H1 (cell line): ENCODE results near the gene ZCCHC3. TPM values are rescaled to one million over a fixed set of nuclear protein-coding genes. Genes with fewer than 3 reads are reported as not detected.

Experiments used
- CTCF ChIA-PET: fragments of 300-600 bp; sonication (Branson Sonifier 250); formaldehyde crosslinking; loops from one replicate; lab custom pipeline; 2021; ENCODE audit not compliant: partially characterized antibody; lab: Charles Lee
- POLR2A ChIA-PET: fragments of 300-600 bp; sonication (Branson Sonifier 250); formaldehyde crosslinking; loops from one replicate; lab custom pipeline; 2021; ENCODE audit warnings: inconsistent platforms; ENCODE audit not compliant: partially characterized antibody; lab: Charles Lee
- DNase-seq, 2 experiments: peaks; one replicate each; pipeline versions ENCODE4 v3.0.0 to v3.0.0-alpha.2; 2010 to 2022; ENCODE audit warnings: low spot score in 2 of 2, low read depth in 1 of 2, mixed read lengths in 1 of 2
- FAIRE-seq: peaks from 2 replicates; lab custom pipeline; 2011; peaks lifted over from hg19 to GRCh38; lab: Jason Lieb, UNC
- H2AFZ ChIP-seq: 2 replicates; pipeline ENCODE4 v1.8.1; 2012; ENCODE audit warnings: low read length, inconsistent platforms
- H2AK5ac ChIP-seq: 2 replicates; pipeline ENCODE4 v1.6.1; 2013; ENCODE audit warnings: low read depth, low read length
- H2BK120ac ChIP-seq: replicated peaks from 2 replicates; pipeline ENCODE3; 2013; ENCODE audit warnings: low read depth, low read length, inconsistent platforms
- H2BK12ac ChIP-seq: 2 replicates; pipeline ENCODE4 v1.6.1; 2013; ENCODE audit warnings: low read depth, low read length
- H2BK15ac ChIP-seq: 2 replicates; pipeline ENCODE4 v1.6.1; 2013; ENCODE audit warnings: low read length
- H2BK20ac ChIP-seq: 2 replicates; pipeline ENCODE4 v1.6.1; 2013; ENCODE audit warnings: low read length
- H2BK5ac ChIP-seq: 2 replicates; pipeline ENCODE4 v1.6.1; 2013; ENCODE audit warnings: low read depth, low read length
- H3K14ac ChIP-seq: 2 replicates; pipeline ENCODE4 v1.6.1; 2013; ENCODE audit warnings: inconsistent platforms; ENCODE audit not compliant: insufficient read length
- H3K18ac ChIP-seq: 2 replicates; pipeline ENCODE4 v1.6.1; 2013; ENCODE audit warnings: low read length; ENCODE audit errors: extremely low read depth
- H3K23ac ChIP-seq: 2 replicates; pipeline ENCODE4 v1.6.1; 2013; ENCODE audit warnings: inconsistent platforms; ENCODE audit not compliant: insufficient read length
- H3K23me2 ChIP-seq: 2 replicates; pipeline ENCODE4 v1.6.1; 2013; ENCODE audit warnings: low read depth, low read length
- H3K27ac ChIP-seq: 2 replicates; pipeline ENCODE4 v1.6.1; 2011; ENCODE audit warnings: low read depth, low read length, inconsistent platforms
- H3K27me3 ChIP-seq, 4 experiments: replicated peaks in 1 of 4; 1 replicate in 1 of 4; 2 replicates in 3 of 4; pipeline versions ENCODE4 v1.6.1 to v1.8.1; 2011 to 2013; ENCODE audit warnings: low read length in 3 of 4, mild to moderate bottlenecking in 3 of 4, inconsistent platforms in 2 of 4, mixed read lengths in 2 of 4, moderate library complexity in 1 of 4; ENCODE audit not compliant: control insufficient read depth in 3 of 4, insufficient read depth in 3 of 4; ENCODE audit errors: extremely low read depth in 1 of 4
- H3K36me3 ChIP-seq, 4 experiments: 2 replicates each; pipeline versions ENCODE4 v1.6.1 to v1.8.1; 2011 to 2013; ENCODE audit warnings: mild to moderate bottlenecking in 4 of 4, low read length in 3 of 4, moderate library complexity in 2 of 4, control low read depth in 1 of 4, inconsistent platforms in 1 of 4; ENCODE audit not compliant: insufficient read depth in 4 of 4, control insufficient read depth in 2 of 4
- H3K4ac ChIP-seq: replicated peaks from 2 replicates; pipeline ENCODE3; 2013; ENCODE audit warnings: low read length, low read depth, mixed read lengths, inconsistent platforms; ENCODE audit not compliant: insufficient read length
- H3K4me1 ChIP-seq, 4 experiments: replicated peaks in 1 of 4; 1 replicate in 1 of 4; 2 replicates in 3 of 4; pipeline versions ENCODE4 v1.6.1 to v1.8.1; 2011 to 2013; ENCODE audit warnings: low read length in 3 of 4, inconsistent platforms in 2 of 4, mixed read lengths in 1 of 4; ENCODE audit not compliant: insufficient read depth in 4 of 4, control insufficient read depth in 3 of 4
- H3K4me2 ChIP-seq, 2 experiments: 2 replicates each; pipeline versions ENCODE4 v1.6.1 to v1.8.1; 2011 to 2013; ENCODE audit warnings: low read depth in 2 of 2, low read length in 2 of 2, control low read depth in 1 of 2, inconsistent platforms in 1 of 2, mild to moderate bottlenecking in 1 of 2; ENCODE audit not compliant: insufficient read depth in 1 of 2
- H3K4me3 ChIP-seq, 4 experiments: fragments of 200-600, 300-600 bp in 1 of 4; sonication (generic), shearing (Covaris generic), sonication (Bioruptor Twin) in 1 of 4; 2 replicates each; pipeline versions ENCODE4 v1.5.1 to v1.8.1; 2011 to 2016; ENCODE audit warnings: low read length in 4 of 4, low read depth in 3 of 4, control low read depth in 2 of 4, inconsistent platforms in 2 of 4, mild to moderate bottlenecking in 2 of 4, mixed read lengths in 1 of 4, moderate library complexity in 1 of 4; ENCODE audit not compliant: insufficient read depth in 2 of 4; ENCODE audit errors: extremely low read depth in 1 of 4
- H3K56ac ChIP-seq: replicated peaks from 2 replicates; pipeline ENCODE3; 2013; ENCODE audit warnings: low read depth, mild to moderate bottlenecking, mixed read lengths, low read length, inconsistent platforms; ENCODE audit not compliant: insufficient read length
- H3K79me1 ChIP-seq: 2 replicates; pipeline ENCODE4 v1.6.1; 2013; ENCODE audit warnings: low read depth, low read length, control low read depth
- H3K79me2 ChIP-seq, 2 experiments: 2 replicates each; pipeline versions ENCODE4 v1.6.1 to v1.8.1; 2012 to 2013; ENCODE audit warnings: low read length in 2 of 2, mild to moderate bottlenecking in 2 of 2, inconsistent platforms in 1 of 2; ENCODE audit not compliant: insufficient read depth in 2 of 2, control insufficient read depth in 1 of 2
- H3K9ac ChIP-seq, 4 experiments: replicated peaks in 1 of 4; 1 replicate in 1 of 4; 2 replicates in 3 of 4; pipeline versions ENCODE4 v1.6.1 to v1.8.1; 2011 to 2013; ENCODE audit warnings: low read depth in 3 of 4, low read length in 3 of 4, control low read depth in 2 of 4, mild to moderate bottlenecking in 2 of 4, moderate library complexity in 2 of 4, inconsistent platforms in 1 of 4; ENCODE audit errors: extremely low read depth in 1 of 4
- H3K9me3 ChIP-seq, 2 experiments: 2 replicates each; pipeline versions ENCODE4 v1.6.1 to v1.8.1; 2012 to 2013; ENCODE audit warnings: mild to moderate bottlenecking in 2 of 2, moderate library complexity in 2 of 2, control low read depth in 1 of 2, inconsistent platforms in 1 of 2, low read depth in 1 of 2, low read length in 1 of 2, mixed read lengths in 1 of 2; ENCODE audit not compliant: insufficient read depth in 2 of 2
- H4K20me1 ChIP-seq, 2 experiments: replicated peaks in 1 of 2; 2 replicates each; pipeline versions ENCODE3 to v1.8.1; 2011 to 2013; ENCODE audit warnings: inconsistent platforms in 2 of 2, low read length in 2 of 2, mild to moderate bottlenecking in 1 of 2; ENCODE audit not compliant: insufficient read depth in 2 of 2, control insufficient read depth in 1 of 2
- H4K5ac ChIP-seq: 2 replicates; pipeline ENCODE4 v1.6.1; 2013; ENCODE audit warnings: low read length, low read depth, mixed read lengths, inconsistent platforms; ENCODE audit not compliant: insufficient read length
- H4K8ac ChIP-seq: 2 replicates; pipeline ENCODE4 v1.8.0; 2013; ENCODE audit warnings: mild to moderate bottlenecking, moderate library complexity, low read length, inconsistent platforms; ENCODE audit not compliant: insufficient read depth; ENCODE audit errors: extremely low read depth
- H4K91ac ChIP-seq: replicated peaks from 2 replicates; pipeline ENCODE3; 2013; ENCODE audit warnings: low read length, mixed read lengths, inconsistent platforms; ENCODE audit not compliant: insufficient read length
- JUN ChIP-seq: IDR thresholded peaks from 2 replicates; pipeline ENCODE4 v1.6.1; 2011; ENCODE audit warnings: low read depth, mild to moderate bottlenecking, improper control_type of control experiment, low read length
- KDM4A ChIP-seq: IDR thresholded peaks from one replicate; pipeline ENCODE4 v1.7.1; 2012; ENCODE audit warnings: low read depth, mild to moderate bottlenecking, moderate library complexity, low read length, inconsistent platforms; ENCODE audit not compliant: severe bottlenecking
- TAF7 ChIP-seq: optimal IDR thresholded peaks from 2 replicates; pipeline ENCODE3; 2011; ENCODE audit warnings: low read depth, mild to moderate bottlenecking, inconsistent platforms, low read length, moderate library complexity, borderline replicate concordance
- WGBS, 2 experiments: shearing (Covaris generic) in 1 of 2; methylation state at CpG; one replicate each; pipeline versions ENCODE4 v1.1.6 to v1.1.7; 2013 to 2015; ENCODE audit warnings: low lambda C conversion rate in 2 of 2, mixed read lengths in 2 of 2, inconsistent platforms in 1 of 2, low coverage in 1 of 2, missing lambda C conversion rate in 1 of 2; ENCODE audit not compliant: insufficient replicate concordance in 2 of 2, insufficient coverage in 1 of 2, insufficient read length in 1 of 2; ENCODE audit errors: extremely low coverage in 1 of 2, missing lambda C conversion rate in 1 of 2; 5-methylcytosine and 5-hydroxymethylcytosine counted together
- polyA plus RNA-seq, 7 experiments: library from polyadenylated mRNA; depleted of rRNA in 3 of 7; stranded (reverse) in 5 of 7; unstranded in 2 of 7; fragments of >200 nt in 5 of 7; fragments of 200-250 nt in 2 of 7; gene quantifications; 1 replicate in 5 of 7; 2 replicates in 1 of 7; 4 replicates in 1 of 7; pipeline versions ENCODE4 v1.2.1 to v1.2.3, GENCODE V29; 2011 to 2013; ENCODE audit warnings: missing spikeins in 2 of 7, mixed read lengths in 2 of 7
- total RNA-seq: library from RNA; stranded (reverse); fragmentation: NEBNext Ultra II Directional; extraction: Animal tissue kit (Norgen Biotek cat#: 25700); gene quantifications from 2 replicates; pipeline ENCODE4 v1.2.1, GENCODE V29; 2021
- TF ChIP-seq, protein P1 (sequence below), 3 experiments: IDR thresholded peaks; 1 replicate in 2 of 3; 2 replicates in 1 of 3; pipeline versions ENCODE4 v1.5.1 to v1.6.1; 2011; ENCODE audit warnings: low read length in 3 of 3, mild to moderate bottlenecking in 3 of 3, inconsistent platforms in 2 of 3, low read depth in 1 of 3, moderate library complexity in 1 of 3; ENCODE audit not compliant: insufficient read depth in 1 of 3; ENCODE audit errors: control extremely low read depth in 1 of 3

Gene ZCCHC3
- total and polyA plus RNA-seq, 2 of the 8 experiments (the other 6 are each of a cell fraction or from before 2014, with no cell fraction given): 33.7 to 52.4 TPM

DNA sequence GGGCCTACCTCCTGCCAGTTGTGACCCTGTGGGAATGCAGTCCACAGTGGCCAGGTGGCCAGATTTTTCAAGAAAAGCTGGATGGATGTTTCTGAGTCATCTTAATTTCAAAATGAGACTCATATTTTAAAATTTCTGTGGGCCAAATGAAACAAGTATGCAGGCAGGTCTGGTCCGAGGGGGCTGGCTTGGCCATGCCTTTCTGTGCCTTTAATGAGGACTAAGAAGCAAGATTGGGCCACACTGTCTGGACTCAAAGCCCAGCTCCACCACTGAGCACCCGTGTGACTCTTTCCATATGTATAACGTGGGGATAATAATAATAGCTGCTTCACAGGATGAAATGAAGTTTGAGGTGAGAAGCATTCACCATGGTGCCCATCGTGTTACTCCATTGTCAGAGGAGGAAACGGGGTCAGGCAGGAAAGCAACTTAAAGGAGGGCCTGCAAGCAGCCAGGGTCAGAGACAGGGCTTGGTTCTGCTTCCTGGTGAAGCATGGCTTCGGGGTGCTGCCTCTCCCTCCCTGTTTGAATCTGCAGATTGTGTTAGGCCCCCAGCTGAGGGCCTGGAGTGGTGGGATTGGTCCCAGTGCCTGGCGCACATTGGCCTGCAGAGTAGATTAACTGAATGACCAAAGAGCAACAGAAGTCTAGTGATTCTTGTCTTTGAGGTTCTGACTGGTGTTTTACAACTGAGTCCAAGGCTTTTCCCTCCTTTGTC, 31.8 kb downstream of the ZCCHC3 start:
- Histone ChIP-seq H3K9me3 (no peaks in the 10 kb centered on the region), H3K27me3 (no peaks in the 10 kb centered on the region), H4K8ac (no peak overlapping the region; the same call in 1 of the 2 replicates), H3K23ac (no peak overlapping the region), H3K79me1 (peaks cover 12% of the 10 kb centered on the region), H4K5ac (no peak overlapping the region), H3K14ac (no peak overlapping the region), H3K27ac (no peak overlapping the region), H2AFZ (no peak overlapping the region), H2BK120ac (no peak overlapping the region), H3K9ac (no peak overlapping the region), H3K4me2 (peak overlapping the region; percentile 50 to 94; a peak in 3 of 4 replicates), H2AK5ac (no peak overlapping the region), H3K4me3 (peak overlapping the region in 1 of 4 experiments; percentile 92; a peak in 1 of 8 replicates), H3K4me1 (peaks cover 11 to 26% (median 16%) of the 10 kb centered on the region in 4 experiments), H4K20me1 (peaks cover 19 to 30% of the 10 kb centered on the region in 2 experiments), H3K23me2 (peaks cover 9% of the 10 kb centered on the region; the same call in 1 of the 2 replicates), H3K4ac (no peak overlapping the region), H3K79me2 (peaks cover 7 to 31% of the 10 kb centered on the region in 2 experiments), H4K91ac (no peak overlapping the region), H2BK15ac (no peak overlapping the region), H3K56ac (no peak overlapping the region), H2BK5ac (no peak overlapping the region), H3K18ac (no peak overlapping the region), H2BK12ac (no peak overlapping the region), H2BK20ac (no peak overlapping the region), H3K36me3 (peaks cover 0 to 3% (median 0%) of the 10 kb centered on the region in 4 experiments; a peak in 1 of 8 replicates)
- no peak for TF ChIP-seq KDM4A
- TF ChIP-seq, protein P1, sequence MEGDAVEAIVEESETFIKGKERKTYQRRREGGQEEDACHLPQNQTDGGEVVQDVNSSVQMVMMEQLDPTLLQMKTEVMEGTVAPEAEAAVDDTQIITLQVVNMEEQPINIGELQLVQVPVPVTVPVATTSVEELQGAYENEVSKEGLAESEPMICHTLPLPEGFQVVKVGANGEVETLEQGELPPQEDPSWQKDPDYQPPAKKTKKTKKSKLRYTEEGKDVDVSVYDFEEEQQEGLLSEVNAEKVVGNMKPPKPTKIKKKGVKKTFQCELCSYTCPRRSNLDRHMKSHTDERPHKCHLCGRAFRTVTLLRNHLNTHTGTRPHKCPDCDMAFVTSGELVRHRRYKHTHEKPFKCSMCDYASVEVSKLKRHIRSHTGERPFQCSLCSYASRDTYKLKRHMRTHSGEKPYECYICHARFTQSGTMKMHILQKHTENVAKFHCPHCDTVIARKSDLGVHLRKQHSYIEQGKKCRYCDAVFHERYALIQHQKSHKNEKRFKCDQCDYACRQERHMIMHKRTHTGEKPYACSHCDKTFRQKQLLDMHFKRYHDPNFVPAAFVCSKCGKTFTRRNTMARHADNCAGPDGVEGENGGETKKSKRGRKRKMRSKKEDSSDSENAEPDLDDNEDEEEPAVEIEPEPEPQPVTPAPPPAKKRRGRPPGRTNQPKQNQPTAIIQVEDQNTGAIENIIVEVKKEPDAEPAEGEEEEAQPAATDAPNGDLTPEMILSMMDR (IDR thresholded peaks at IDR 0.05; ENCODE audit: control extremely low read depth in 1 of 3, insufficient read depth in 1 of 3, low read depth in 1 of 3, low read length in 3 of 3): no peak
- TF ChIP-seq JUN: no peak
- no peak for TF ChIP-seq TAF7
- ChIA-PET POLR2A (interaction anchor here (0.8 to 5.0 kb wide), 13 partner anchors 10 to 99 kb away, joined by 3 to 85 read pairs (median 9); partner anchors contain the start of genes NRSN2, TRIB3 and ZCCHC3), CTCF (interaction anchor here (0.6 to 5.9 kb wide), 16 partner anchors 9 to 408 kb away, joined by 3 to 54 read pairs (median 8); partner anchors contain the start of gene NRSN2)
- 86% methylated on average over 7 of the region's 7 CpGs; no CpG with 5 or more reads in 1 of the 2 experiments for WGBS, 2 experiments
- FAIRE-seq (no peak), DNase-seq (no peak)
